Smooth muscle cell (in vitro differentiated cells): ENCODE measurements around the gene ZNF277. TPM values are rescaled to one million over a fixed set of nuclear protein-coding genes. Genes with fewer than 3 reads are reported as not detected.

Source experiments
- DNase-seq: peaks from one replicate; lab custom pipeline; 2025; ENCODE audit not compliant: unreplicated experiment; lab: John Stamatoyannopoulos, UW
- H2AFZ ChIP-seq: fragments of 200-600 bp; sonication (generic); 2 replicates; pipeline ENCODE4 v1.6.0; 2016; ENCODE audit warnings: antibody characterized with exemption, low read depth, mild to moderate bottlenecking
- H3F3A ChIP-seq: fragments of 200-600 bp; sonication (generic); 2 replicates; pipeline ENCODE4 v1.6.0; 2017; ENCODE audit warnings: antibody characterized with exemption, low read depth
- H3K27ac ChIP-seq: fragments of 200-600 bp; sonication (generic); 2 replicates; pipeline ENCODE4 v1.5.1; 2016; ENCODE audit warnings: low read depth, mild to moderate bottlenecking
- H3K27me3 ChIP-seq: fragments of 200-600 bp; sonication (generic); 2 replicates; pipeline ENCODE4 v1.6.1; 2016; ENCODE audit warnings: low read depth, mild to moderate bottlenecking
- H3K36me3 ChIP-seq: fragments of 200-600 bp; sonication (generic); 2 replicates; pipeline ENCODE4 v1.5.1; 2016; ENCODE audit warnings: low read depth
- H3K4me1 ChIP-seq: fragments of 200-600 bp; sonication (generic); 2 replicates; pipeline ENCODE4 v1.5.1; 2016; ENCODE audit warnings: low read depth
- H3K4me2 ChIP-seq: fragments of 200-600 bp; sonication (generic); 2 replicates; pipeline ENCODE4 v1.6.0; 2016; ENCODE audit warnings: mild to moderate bottlenecking
- H3K4me3 ChIP-seq: fragments of 200-600 bp; sonication (generic); 2 replicates; pipeline ENCODE4 v1.5.1; 2016; ENCODE audit warnings: mild to moderate bottlenecking
- H3K79me2 ChIP-seq: fragments of 200-600 bp; sonication (generic); 2 replicates; pipeline ENCODE4 v1.6.0; 2016; ENCODE audit warnings: low read depth, mild to moderate bottlenecking
- H3K9ac ChIP-seq: fragments of 200-600 bp; sonication (generic); 2 replicates; pipeline ENCODE4 v1.6.0; 2016; ENCODE audit warnings: low read depth
- H3K9me3 ChIP-seq: fragments of 200-600 bp; sonication (generic); replicated peaks from 2 replicates; pipeline ENCODE4 v1.5.1; 2016; ENCODE audit warnings: low read depth
- H4K20me1 ChIP-seq: fragments of 200-600 bp; sonication (generic); 2 replicates; pipeline ENCODE4 v1.6.0; 2016; ENCODE audit warnings: low read depth
- WGBS: methylation state at CpG from one replicate; pipeline ENCODE4 v1.1.7; 2016; ENCODE audit warnings: low lambda C conversion rate; 5-methylcytosine and 5-hydroxymethylcytosine counted together
- polyA plus RNA-seq: library from polyadenylated mRNA; unstranded; fragments of >200 nt; fragmentation: Nextera tagmentation; extraction: Ambion mirVana; gene quantifications from 2 replicates; pipeline ENCODE4 v1.2.1, GENCODE V29; 2016
- total RNA-seq: library from RNA; depleted of rRNA; stranded (reverse); fragments of >200 nt; gene quantifications from 2 replicates; pipeline ENCODE4 v1.2.3, GENCODE V29; 2014
- TF ChIP-seq, protein P1 (sequence below): fragments of 200-600 bp; sonication (generic); IDR thresholded peaks from 2 replicates; pipeline ENCODE4 v1.5.1; 2017; ENCODE audit warnings: borderline replicate concordance, mild to moderate bottlenecking, antibody characterized with exemption; ENCODE audit not compliant: insufficient read depth, poor library complexity, severe bottlenecking

The ZNF277 gene
- total and polyA plus RNA-seq, 2 experiments from 2014 or later: 8.4 to 28.0 TPM

DNA sequence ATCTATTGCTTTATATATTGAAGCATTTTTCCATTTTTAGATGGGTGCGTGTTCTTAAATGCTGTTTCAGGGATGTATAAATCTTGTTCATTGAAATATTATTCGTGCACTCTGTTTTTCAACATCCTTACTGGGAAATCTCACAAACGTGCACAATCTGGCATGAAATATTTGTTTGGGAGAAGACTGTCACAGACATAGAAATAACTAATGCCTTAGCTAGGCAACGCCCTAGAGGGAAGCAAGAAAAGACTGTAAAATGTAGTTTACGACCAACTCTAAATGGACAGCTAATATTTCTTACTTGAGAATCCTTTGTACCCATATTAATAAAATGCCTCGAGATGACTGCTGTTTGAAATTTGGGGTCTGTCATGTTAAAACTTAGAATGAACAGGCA is 9.2 kb upstream of the ZNF277 start:
- WGBS: 73% methylated on average over 6 of the region's 6 CpGs
- H3K27ac ChIP-seq: no peak overlapping the region
- no peaks in the 10 kb centered on the region for H3K36me3 ChIP-seq
- peaks cover 39% of the 10 kb centered on the region for H4K20me1 ChIP-seq
- H3K9ac ChIP-seq: no peak overlapping the region
- no peak for DNase-seq
- H3K4me2 ChIP-seq: no peak overlapping the region
- H3K27me3 ChIP-seq: no peaks in the 10 kb centered on the region
- TF ChIP-seq, protein P1, sequence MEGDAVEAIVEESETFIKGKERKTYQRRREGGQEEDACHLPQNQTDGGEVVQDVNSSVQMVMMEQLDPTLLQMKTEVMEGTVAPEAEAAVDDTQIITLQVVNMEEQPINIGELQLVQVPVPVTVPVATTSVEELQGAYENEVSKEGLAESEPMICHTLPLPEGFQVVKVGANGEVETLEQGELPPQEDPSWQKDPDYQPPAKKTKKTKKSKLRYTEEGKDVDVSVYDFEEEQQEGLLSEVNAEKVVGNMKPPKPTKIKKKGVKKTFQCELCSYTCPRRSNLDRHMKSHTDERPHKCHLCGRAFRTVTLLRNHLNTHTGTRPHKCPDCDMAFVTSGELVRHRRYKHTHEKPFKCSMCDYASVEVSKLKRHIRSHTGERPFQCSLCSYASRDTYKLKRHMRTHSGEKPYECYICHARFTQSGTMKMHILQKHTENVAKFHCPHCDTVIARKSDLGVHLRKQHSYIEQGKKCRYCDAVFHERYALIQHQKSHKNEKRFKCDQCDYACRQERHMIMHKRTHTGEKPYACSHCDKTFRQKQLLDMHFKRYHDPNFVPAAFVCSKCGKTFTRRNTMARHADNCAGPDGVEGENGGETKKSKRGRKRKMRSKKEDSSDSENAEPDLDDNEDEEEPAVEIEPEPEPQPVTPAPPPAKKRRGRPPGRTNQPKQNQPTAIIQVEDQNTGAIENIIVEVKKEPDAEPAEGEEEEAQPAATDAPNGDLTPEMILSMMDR: no peak
- H3K79me2 ChIP-seq: peaks cover 69% of the 10 kb centered on the region
- no peak overlapping the region for H3K4me3 ChIP-seq
- H3K9me3 ChIP-seq: no peaks in the 10 kb centered on the region
- H3K4me1 ChIP-seq: no peaks in the 10 kb centered on the region
- no peak overlapping the region for H2AFZ ChIP-seq
- H3F3A ChIP-seq: peaks cover 5% of the 10 kb centered on the region

DNA sequence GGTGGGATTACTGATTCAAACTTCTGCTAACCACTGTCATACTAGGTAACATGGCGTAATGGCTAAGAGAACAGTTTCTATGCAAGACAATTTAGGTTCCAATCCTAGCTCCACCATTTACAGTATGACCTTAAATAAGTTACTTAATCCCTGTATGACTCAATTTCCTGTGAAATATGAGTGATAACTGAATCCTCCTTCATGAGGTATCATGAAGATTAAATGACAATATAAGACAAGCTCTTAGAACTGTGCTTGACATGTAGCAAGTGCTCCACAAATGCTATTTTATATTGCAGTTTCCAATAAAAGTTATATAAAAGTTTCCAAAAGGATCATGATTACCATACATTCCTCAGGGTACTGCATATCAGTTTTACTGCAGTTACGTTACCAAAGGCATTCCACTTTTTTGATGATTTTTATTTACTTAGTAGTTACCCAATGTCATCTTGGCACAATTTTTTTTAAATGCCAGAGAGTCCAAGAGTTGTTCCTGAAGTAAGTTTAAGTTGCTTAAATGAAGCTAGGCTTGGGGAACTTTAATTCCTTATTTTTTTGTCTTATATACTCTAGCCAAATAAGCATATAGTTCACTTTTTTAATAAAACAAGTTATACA is 7.3 kb upstream of the ZNF277 start:
- H3K9me3 ChIP-seq: no peaks in the 10 kb centered on the region
- peaks cover 76% of the 10 kb centered on the region for H3K79me2 ChIP-seq
- no peak overlapping the region for H3K27ac ChIP-seq
- no peak overlapping the region for H3K4me3 ChIP-seq
- TF ChIP-seq, protein P1: no peak
- no peaks in the 10 kb centered on the region for H3K4me1 ChIP-seq
- H3K36me3 ChIP-seq: no peaks in the 10 kb centered on the region
- H3K4me2 ChIP-seq: no peak overlapping the region
- H3F3A ChIP-seq: peaks cover 5% of the 10 kb centered on the region
- H4K20me1 ChIP-seq: peaks cover 25% of the 10 kb centered on the region
- H3K9ac ChIP-seq: no peak overlapping the region
- H2AFZ ChIP-seq: no peak overlapping the region
- no peaks in the 10 kb centered on the region for H3K27me3 ChIP-seq
- WGBS: 80% methylated on average over 2 of the region's 2 CpGs
- DNase-seq: no peak

DNA sequence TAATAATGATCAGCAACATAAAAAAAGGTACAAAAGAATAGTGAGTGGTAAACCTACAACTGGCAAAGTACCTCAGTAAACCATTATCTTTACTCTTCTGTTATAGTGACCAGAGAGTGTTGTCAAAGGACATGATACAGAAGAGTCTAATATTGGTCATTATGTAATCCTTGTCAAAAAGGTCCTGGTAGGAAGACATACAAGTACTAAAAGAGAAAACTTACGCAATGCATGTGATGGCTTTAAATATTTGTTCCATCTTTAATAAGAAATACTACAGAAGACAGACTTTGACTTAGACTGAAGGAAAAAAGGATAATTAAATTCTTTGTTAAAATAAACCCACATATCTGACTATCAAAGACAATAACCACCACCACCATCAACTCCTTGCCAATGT is 6.8 kb upstream of the ZNF277 start:
- Histone ChIP-seq H3K79me2 (peaks cover 78% of the 10 kb centered on the region), H3K27me3 (no peaks in the 10 kb centered on the region), H2AFZ (no peak overlapping the region), H3K27ac (no peak overlapping the region), H3F3A (peaks cover 5% of the 10 kb centered on the region), H3K9ac (no peak overlapping the region), H3K9me3 (no peaks in the 10 kb centered on the region), H3K36me3 (no peaks in the 10 kb centered on the region), H3K4me1 (no peaks in the 10 kb centered on the region), H4K20me1 (peaks cover 24% of the 10 kb centered on the region), H3K4me2 (no peak overlapping the region), H3K4me3 (no peak overlapping the region)
- WGBS: 96% methylated on average over 1 of the region's 1 CpG
- DNase-seq: no peak
- TF ChIP-seq, protein P1: no peak

DNA sequence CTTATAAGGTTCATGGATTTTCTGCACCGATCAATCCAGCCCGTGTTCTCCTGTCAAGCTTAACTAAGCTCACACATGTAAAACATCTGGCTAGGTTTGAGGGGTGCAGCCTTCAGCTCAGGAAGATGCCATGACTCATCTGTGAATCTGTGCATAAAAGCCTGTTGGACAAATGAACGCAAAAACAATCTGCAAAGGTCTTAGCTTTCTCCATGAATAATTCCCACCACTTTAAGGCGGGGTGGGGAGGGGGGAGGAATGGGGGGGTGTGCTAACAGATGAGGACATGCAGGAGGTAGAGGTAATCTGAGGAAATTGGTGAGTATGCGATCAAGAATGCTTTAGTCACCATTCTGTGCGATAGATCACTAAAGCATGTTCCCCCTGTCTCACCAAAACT is 5.1 kb upstream of the ZNF277 start:
- no peak overlapping the region for H2AFZ ChIP-seq
- H3K36me3 ChIP-seq: no peaks in the 10 kb centered on the region
- H3K9ac ChIP-seq: no peak overlapping the region
- TF ChIP-seq, protein P1: no peak
- H3K4me1 ChIP-seq: no peaks in the 10 kb centered on the region
- H4K20me1 ChIP-seq: peaks cover 24% of the 10 kb centered on the region
- peaks cover 82% of the 10 kb centered on the region for H3K79me2 ChIP-seq
- 68% methylated on average over 6 of the region's 6 CpGs for WGBS
- peaks cover 5% of the 10 kb centered on the region for H3F3A ChIP-seq
- DNase-seq: no peak
- H3K4me3 ChIP-seq: no peak overlapping the region
- no peak overlapping the region for H3K27ac ChIP-seq
- no peaks in the 10 kb centered on the region for H3K9me3 ChIP-seq
- no peak overlapping the region for H3K4me2 ChIP-seq
- H3K27me3 ChIP-seq: no peaks in the 10 kb centered on the region
